SKM-1 treated with dmso at 0.1 percent for 144 hours (cell line): ENCODE results near the gene PSD2.

ENCODE experiments used
- DNase-seq: peaks from one replicate; lab custom pipeline; 2025; ENCODE audit not compliant: unreplicated experiment; lab: John Stamatoyannopoulos, UW

The PSD2 gene

DNA sequence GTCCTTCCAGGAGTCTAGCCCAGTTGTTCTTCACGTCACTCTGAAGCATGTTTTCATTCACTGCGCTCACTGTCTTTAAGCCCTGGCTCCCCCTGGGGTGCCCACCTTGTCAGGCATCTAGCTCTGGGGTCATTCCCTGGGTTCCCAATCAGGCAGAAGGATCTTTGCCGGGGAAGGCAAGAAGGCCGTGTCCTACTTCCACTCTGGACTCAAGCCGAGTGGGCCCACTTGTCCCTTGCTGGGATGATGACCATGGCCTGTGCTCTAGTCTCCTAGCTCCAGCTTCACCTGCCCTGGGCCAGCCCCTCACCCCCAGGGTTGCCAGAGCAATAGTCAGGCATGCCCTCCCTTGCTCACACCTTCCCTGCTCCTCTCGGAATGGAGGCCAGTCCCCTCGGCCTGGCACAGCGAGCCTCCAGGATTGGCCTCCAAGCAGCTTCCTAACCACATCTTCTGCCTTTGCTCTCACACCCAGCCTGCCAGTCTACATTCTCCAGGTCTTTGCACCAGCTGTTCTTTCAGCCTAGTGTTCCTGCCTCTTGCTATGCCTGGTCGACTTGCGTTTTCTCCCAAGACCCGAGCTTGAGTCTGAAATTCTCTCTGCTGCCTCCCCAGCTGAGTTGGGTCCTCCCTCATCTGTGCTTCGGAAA lies 32.2 kb upstream of the PSD2 start:
- DNase-seq: no peak

DNA sequence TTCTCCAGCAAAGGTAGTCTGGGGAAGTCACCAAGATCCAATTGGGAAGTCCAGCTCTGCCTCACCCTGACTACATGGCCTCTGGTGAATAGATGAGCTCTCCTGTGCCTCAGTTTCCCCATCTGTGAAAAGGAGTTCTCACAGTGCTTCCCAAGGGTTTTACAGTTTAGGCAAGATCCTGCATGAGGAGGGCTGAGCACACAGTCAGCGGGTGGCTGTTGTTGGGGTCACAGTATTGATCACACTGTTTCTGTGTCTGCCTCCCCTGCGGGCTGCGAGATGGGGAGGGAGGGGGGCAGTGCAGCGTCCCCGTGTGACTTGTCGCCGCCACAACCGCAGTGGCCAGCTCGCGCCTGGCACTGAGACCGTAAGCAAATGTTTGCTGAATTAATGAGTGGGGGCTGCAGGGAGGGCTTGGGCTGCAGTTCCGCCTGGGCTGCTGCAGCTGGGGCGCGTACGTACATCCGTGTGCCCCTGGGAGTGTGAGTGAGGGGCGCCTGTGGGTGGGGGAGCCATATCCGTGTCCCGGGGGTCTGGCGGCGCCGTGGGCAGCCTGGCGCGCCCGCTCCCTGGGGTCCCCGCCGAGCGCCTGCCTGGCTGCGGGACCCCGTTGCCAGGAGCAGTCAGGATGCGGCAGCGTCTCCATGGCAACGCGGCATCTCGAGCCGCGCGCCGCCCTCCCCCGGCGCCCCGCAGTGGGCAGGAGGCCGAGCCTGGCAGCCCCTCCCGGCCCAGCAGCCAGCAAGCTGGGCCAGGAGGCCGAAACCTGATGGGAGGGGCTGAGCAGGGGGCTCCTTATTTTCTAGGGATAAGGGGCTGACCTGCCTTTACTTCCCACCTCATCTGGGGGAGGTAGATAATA lies 31.4 kb upstream of the PSD2 start:
- no peak for DNase-seq

DNA sequence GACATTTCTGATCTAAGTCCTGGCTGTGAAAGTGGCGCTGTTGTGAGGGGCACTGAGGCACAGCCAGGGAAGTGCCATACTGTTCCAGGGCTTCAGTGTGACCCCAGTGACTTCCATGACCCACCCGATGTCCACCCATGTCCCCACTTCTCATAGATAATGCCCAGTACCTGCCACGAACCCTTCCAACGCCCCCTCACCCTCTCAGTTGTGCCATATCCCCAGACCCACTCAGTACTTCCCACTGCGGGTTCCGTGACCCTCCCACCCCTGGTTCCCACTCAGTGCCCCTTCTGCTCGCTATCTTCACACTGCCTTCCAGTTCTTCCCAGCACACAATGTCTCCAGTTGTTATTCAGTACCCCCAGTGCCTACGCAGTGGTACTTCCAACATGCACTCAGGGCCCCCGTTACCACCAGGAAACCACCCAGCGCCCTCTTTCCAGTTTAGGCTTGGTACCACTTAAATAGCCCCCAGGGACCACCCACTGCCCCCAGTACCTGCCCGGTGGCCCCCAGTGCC lies 30.7 kb upstream of the PSD2 start:
- no peak for DNase-seq

DNA sequence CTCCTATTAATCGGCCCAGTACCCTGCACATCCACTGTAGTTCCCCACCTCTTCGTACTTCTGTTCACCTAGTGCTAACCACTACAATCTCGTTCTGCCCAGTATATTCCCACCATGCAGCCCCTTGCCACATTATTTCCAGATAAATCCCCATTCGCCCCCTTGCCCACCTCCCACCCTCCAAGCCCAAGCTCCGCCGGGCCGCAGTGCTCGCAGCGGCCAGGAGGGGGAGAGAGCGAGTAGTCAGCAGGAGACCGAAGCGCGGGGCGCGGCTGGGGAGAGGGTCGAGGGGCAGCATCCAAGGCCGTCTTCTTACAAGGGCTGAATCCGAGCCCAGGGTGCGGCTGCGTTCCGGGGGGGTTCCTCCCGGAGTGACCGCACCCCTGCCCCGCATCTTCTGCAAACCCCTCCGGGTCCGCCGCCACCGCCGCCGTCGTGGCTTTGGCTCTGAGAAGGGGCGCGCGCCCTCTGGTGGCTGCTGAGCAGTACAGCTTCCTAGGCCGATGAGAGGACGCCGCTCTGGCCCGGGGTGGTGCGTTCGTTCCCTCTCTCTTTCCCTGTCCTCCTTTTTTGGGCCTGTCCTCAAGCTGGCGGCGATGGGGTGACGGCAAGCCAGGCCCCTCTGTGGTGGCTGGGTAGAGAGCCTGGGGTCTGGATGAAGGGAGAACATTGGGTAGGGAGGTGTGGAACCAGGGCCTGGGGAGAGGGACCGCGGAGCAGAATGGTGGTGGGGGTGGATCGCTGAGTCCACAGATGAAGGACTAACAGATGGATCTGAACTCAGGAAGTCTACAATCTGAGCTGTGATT lies 30.0 kb upstream of the PSD2 start:
- peak; percentile 56 for DNase-seq

DNA sequence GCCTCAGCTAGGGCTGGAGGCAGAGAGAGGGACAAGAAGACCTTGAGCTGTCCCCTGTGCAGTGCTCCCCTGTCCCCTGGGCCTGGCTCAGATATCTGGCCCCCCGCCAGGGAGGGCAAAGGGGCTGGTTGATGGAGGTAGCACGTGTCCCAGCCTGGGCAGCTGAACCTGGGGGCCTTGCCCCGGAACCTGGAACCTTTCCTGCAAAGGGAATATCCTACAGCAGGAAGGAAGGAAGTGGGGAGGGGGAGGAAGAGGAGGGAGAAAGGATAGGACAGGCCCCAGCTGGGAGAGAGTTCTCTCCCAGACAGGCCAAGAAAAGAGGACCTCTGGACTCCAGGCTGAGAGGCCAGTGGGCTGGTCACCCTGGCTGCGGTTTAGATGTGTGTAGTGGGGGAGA lies 27.6 kb upstream of the PSD2 start:
- DNase-seq: no peak

DNA sequence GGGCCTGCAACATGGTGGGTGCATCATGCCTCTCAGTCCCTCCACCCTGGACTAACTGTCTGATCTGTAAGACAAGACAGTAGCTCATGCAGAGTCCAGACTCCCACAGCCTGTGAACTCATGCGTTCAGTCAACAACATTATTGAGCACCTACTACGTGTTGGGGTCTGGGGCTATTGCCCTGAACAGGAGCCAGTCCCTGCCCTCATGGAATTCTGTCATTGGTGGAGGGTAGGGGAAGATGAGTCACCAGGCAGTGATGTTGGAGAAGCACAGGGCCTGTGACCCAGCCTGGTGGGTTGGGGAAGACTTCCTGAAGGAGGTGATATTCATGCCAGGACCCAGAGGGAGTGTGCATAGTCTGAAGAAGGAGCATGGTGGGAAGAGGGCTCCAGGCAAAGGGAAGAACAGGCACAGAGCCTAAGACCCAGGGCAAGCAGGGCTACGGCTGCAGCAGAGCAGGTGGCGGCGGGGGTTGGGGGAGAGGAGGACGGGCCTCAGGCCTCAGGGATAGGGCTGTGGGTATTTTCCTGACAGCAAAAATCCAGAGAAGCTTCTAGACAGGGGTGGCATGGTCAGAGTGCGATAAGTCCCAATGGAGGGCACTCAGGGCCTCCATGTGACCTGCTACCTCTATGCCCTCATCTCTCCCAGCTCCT lies 26.7 kb upstream of the PSD2 start:
- DNase-seq: no peak

DNA sequence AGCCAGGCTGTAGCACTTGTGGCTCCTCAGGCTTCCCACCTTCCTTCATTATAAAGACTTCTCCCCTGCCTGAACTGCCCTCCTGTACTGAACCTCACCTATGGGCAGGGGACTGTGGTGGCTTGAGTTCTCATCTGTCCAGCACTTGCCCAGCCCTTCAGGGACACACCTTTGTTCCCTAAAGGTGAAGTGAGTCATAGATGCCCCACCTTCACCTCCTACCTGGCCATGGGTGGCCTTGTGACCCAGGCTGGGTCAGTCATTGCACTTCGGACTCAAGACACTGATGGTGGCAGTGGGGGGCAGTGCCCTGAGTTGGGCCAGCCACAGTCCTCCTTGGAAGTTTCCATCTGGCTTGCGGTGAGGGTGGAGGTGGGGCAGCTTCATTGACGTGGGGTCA lies 26.1 kb upstream of the PSD2 start:
- no peak for DNase-seq

DNA sequence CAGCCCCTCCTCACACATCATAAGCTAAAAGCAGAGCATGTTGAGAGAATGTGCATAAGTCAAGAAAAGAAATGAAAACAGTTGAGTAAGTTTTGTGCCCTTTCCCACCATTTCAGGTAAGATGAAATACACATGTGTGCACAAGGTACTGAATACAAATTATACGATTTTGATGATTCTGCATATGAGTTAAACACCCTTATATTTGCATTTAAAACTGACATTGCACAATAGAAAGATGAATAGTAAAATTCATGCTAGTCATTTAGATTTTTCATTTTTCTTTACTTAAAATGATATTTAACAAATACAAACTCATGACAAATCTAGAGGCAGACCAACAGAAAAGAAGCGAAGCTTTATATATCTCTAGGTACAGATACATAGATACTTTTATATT lies 24.9 kb upstream of the PSD2 start:
- no peak for DNase-seq

DNA sequence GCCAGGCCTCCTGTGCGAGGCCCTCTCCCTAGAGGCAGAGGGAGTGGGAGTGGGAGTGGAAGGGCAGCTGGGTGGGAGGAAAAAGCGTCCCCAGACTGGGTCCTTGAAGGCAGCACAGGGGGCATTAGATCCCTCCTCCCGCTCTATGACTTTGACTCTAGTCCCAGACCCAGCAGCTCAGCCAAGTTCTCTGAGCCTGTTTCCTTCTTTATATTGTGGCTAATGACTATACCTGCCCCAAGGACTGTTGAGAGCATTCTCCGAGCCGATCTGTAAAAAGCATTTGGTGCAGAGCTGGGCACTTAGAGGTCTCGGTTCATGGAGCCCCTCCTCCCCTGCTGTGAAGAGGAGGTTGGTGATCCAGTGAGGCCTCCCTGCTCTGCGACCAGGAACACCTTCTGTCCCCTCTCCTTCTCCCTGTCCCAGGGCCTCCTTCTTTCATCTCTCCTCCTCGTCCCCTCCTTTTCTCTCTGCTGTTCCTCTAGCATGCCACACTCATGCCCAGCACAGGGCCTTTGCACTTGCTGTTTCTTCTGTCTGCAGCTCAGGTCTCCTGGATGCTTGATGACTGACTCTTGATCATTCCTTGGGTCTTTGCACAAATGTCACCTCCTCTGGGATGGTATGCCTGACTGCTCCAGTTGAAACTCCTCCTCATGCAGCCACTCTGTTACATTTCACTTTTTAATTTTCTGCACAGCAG lies 23.4 kb upstream of the PSD2 start:
- DNase-seq: no peak

DNA sequence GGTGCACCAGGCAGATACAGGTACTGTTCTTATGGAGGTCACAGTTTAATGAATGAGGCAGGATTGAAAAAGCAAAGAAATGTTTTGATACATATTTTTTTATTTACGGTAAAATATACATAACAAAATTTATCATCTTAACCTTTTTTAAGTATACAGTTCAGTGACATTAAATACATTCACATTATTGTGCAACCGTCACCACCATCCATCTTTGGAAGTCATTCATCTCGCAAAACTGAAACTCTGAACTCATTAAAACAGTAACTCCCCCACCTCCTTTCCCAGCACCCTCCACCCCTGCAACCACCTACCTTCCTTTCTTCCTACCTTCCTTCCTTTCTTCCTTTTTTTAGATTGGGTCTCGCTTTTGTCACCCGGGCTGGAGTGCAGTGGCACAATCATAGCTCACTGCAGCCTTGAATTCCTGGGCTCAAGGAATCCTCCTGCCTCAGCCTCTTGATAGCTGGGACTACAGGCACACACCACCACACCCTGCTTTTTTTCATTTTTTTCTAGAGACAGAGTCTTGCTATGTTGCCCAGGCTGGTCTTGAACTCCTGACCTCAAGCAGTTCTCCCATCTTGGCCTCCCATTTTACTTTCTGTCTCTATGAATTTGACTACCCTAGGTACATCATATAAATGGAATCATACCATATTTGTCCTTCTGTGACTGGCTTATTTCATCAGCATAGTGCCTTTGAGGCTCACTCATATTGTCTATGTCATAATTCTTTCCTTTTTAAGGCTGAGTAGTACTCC lies 22.5 kb upstream of the PSD2 start:
- no peak for DNase-seq

DNA sequence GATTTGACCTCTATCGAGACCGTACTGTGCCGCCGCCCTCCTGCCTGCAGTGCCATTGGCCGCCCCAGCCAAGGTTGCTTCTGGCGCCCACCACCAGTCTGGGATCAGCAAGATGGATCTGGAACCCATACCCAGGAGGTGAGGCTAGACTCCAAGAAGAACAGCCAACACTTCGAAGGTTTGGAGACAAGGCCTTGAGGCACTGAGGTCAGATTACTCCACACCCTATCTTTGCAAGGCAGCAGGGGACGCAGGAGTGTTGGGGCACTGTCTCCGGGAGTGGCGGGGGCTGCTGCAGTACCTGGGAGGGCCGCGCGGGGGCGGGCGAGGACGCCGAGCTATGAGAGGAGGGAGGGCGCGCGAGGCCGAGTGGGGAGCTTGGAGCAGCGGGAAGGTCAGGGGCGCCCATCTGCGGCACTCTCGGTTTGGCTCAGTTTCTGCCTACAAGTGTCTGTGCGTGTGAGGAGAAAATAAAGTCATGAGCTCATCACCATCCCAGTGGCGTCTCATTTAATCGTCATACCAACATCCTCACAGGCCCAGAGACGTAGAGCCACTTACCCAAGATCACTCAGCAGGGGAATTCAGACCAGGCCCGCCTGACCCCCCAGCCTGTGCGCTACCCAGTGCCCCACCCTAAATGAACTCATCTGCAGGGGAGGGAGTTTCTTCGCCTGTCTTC lies 20.5 kb upstream of the PSD2 start:
- DNase-seq: peak; percentile 73

DNA sequence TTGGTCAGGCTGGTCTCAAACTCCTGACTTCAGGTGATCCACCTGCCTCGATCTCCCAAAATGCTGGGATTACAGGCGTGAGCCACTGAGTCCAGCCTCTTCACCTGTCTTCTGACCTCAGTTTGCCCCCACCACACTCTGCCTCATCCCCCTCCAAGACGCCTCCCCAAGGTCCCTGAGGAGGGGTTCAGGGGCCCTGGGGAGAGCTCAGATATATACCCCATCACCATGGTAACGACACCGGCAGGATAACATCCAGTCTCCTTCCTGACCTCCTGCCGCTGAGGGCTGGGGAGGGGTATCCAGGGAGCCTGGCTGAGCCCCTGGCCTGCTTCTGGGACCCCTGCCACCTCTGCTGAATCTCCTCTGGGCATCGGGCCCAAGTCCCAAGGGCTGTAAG lies 19.7 kb upstream of the PSD2 start:
- DNase-seq: no peak

DNA sequence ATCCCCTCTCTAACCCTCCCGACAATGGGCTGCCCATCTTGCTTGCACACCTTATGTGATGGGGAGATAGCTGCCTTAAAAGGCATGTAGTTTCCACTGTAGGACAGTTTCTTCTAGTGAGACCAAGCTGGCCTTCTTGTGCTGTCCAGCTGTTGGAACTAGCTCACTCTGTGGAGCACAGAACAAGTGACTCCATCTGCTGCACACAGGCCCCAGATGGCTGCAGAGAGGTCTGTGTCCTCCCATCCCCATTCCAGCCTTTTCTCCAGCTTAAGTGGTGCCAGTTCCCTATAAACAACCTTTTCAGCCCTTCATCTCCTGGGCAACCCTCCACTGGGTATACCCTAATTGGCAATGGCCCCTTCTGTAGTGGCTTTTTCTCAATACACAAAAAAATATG lies 18.7 kb upstream of the PSD2 start:
- no peak for DNase-seq

DNA sequence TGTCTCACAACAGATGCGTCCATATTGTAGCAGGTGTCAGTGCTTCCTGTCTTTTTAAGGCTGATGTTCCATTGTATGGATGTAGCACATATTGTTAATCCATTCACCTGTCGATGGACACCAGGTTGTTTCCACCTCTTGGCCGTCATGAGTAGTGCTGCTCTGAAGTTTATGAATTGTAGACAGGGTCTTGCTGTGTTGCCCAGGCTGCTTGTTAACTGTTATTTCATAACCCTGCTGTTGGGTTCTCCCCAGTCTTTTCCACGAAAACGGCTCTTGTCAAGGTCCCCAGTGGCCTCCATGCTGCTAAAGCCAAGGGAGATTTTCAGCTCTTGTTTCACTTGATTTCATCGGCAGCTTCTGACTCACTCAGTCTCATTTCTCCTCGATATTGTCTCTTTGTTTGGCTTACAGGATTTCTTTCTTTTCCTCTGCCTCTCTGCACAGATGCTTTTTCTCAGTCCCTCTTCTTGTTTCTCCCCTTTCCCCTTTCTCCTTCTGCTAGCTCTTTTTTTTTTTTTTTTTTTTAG lies 12.1 kb upstream of the PSD2 start:
- no peak for DNase-seq

DNA sequence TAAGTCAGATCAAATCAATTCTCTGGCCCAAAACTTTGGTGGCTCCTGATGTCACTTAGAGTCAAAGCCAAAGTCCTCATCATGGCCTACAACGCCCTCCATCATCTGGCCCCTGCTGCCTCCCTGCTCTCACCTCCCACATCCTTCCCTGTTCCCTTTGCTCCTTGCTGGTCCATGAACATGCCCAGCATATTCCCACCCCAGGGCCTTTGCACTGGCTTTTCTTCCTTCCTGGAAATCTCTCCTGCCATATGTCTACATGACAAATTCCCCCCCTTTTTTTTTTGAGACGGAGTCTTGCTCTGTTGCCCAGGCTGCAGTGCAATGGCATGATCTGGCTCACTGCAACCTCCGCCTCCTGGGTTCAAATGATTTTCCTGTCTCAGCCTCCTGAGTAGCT lies 11.1 kb upstream of the PSD2 start:
- no peak for DNase-seq

DNA sequence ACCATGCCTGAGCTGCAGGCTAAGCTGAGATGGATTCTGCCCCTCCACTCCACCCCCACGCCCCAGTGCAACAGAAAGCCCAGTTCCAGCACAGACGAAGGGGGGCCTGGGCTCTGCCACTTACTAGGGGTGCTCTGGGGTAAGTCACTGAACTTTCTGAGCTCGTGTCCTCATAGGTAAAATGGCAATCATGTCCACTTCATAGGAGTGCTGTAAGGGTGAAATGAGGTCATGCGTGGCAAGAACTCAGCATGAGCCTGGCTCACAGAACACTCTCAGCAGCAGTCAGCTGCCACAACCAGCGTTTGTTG lies 8.4 kb upstream of the PSD2 start:
- no peak for DNase-seq

DNA sequence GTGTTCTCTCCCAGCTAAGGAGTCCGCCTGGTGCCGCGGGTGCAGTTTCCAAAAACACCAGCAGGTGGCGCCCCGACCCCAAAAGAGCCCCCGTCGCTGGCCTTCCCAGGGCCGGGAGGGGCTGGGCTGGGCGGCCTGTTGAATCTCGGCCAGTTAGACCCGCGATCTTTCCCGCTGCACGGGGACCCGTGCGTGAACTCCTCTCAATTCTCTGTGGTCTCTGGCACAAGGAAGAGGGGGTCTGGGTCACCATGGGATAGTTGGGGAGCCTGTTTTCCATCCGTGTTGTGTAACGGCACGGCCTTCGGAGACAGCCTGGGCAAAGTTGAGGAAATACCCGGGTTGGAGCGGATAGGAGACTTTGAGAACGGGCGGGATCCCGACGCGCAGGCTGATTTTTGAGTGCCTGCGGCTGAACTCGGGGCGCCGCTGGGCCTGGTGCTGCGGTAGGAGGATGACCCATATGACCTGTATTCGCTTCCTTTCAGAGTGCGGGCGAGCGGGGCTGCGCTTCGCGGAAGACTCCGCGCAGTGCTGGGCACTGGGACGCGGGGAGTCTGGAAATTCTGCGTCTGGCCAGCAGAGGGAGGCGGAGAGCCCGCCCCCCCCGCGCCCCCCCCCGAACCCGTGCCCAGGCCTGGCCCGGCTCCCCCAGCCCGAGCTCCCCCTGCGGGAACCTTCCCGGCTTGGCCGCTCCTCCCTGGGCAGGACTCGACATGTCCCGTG lies 7.9 kb upstream of the PSD2 start:
- DNase-seq: peak; percentile 73

DNA sequence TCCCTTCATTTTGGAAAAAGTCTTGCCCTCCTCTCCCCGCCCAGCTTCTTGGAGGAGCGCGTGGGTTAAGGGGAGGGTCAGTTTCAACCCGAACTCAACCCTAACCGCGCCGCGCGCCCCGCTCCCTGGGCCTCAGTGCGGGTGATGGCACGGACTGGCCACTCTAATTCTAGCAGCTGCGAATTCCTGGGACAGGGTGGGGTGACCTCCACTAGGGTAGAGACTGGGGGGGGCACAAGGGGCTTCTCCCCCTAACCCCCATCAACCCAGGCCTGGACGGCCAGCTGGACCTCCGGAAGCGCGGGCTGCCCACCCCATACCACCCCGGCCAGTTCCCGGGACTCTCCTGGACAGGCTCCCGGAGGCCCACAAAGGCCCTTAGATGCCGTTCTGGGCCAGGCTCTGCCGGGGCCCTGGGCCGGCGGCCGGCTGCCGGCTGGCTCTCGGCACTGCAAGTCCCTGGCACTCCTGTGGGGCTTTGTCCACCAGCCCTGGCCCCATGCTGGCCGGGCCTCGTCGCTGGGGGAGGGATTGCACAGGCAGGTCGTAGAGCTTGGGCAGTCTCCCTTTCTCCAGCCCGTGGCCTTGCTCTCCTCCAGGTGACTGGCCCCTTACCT lies 7.2 kb upstream of the PSD2 start:
- DNase-seq: no peak
